ES-I3 (cell line): ENCODE data around the gene DCLRE1C.

Source experiments
- H3K36me3 ChIP-seq: 2 replicates; pipeline ENCODE4 v1.6.1; 2013; ENCODE audit warnings: mild to moderate bottlenecking, low read length, control low read depth, moderate library complexity; ENCODE audit not compliant: insufficient read depth
- H3K4me1 ChIP-seq: 2 replicates; pipeline ENCODE4 v1.6.1; 2013; ENCODE audit warnings: mild to moderate bottlenecking, control low read depth, low read length; ENCODE audit not compliant: insufficient read depth
- H3K9ac ChIP-seq: 2 replicates; pipeline ENCODE4 v1.6.1; 2013; ENCODE audit warnings: low read depth, mild to moderate bottlenecking, low read length, moderate library complexity
- H3K9me3 ChIP-seq: 2 replicates; pipeline ENCODE4 v1.6.1; 2013; ENCODE audit warnings: mild to moderate bottlenecking, low read length, moderate library complexity; ENCODE audit not compliant: control insufficient read depth, insufficient read depth

Gene DCLRE1C

DNA sequence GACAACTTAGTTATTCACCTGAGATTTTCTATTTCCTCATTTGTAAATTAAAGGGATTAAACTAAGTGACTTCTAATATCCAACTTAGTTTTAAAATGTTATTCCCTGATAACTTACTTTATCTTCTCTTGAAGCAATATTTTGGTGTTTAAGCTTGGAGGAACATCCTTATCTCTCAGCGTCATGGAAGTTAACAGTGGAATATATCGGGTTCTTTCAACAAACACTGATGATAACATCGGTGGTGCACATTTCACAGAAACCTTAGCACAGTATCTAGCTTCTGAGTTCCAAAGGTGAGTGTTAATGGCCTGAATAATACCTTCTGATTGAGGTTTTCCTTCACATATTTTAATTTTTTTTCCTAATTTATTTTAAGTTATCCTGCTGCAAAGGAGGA is 101.7 kb downstream of the DCLRE1C start:
- H3K9me3 ChIP-seq, result no peaks in the 10 kb centered on the region
- H3K36me3 ChIP-seq, result peaks cover 6% of the 10 kb centered on the region
- H3K9ac ChIP-seq, result no peak overlapping the region
- H3K4me1 ChIP-seq, result no peaks in the 10 kb centered on the region
